Bronchial epithelial cell (primary cell): Measurements from ENCODE around the gene STEAP2. TPM values are rescaled to one million over a fixed set of nuclear protein-coding genes. Genes with fewer than 3 reads are reported as not detected.

Source experiments
- DNase-seq: peaks from one replicate; pipeline ENCODE4 v3.0.0-alpha.2; 2010; ENCODE audit warnings: low read depth
- FAIRE-seq: peaks from 2 replicates; lab custom pipeline; 2011; peaks lifted over from hg19 to GRCh38; lab: Jason Lieb, UNC
- H3K27me3 ChIP-seq: 2 replicates; pipeline ENCODE4 v1.5.1; 2011; ENCODE audit warnings: low read length; ENCODE audit not compliant: control insufficient read depth, insufficient read depth
- H3K36me3 ChIP-seq: 2 replicates; pipeline ENCODE4 v1.5.1; 2011; ENCODE audit warnings: low read length; ENCODE audit not compliant: control insufficient read depth, insufficient read depth
- H3K4me3 ChIP-seq: 2 replicates; pipeline ENCODE4 v1.5.1; 2011; ENCODE audit warnings: mild to moderate bottlenecking, low read depth, low read length, control low read depth
- CTCF ChIP-seq: IDR thresholded peaks from 2 replicates; pipeline ENCODE4 v1.5.1; 2011; ENCODE audit warnings: mild to moderate bottlenecking, moderate library complexity, low read length, control low read depth, inconsistent platforms; ENCODE audit not compliant: insufficient read depth, severe bottlenecking
- total RNA-seq: library from RNA; depleted of rRNA; stranded (reverse); fragments of >200 nt; gene quantifications from 2 replicates; pipeline ENCODE4 v1.2.1, GENCODE V29; 2014

The STEAP2 gene
- total RNA-seq, 1 donor from 2014 or later: 3.9 TPM

- FAIRE-seq (no peak), DNase-seq (no peak)
- no peaks in the 10 kb centered on the region for H3K27me3 ChIP-seq
- no peaks in the 10 kb centered on the region for H3K36me3 ChIP-seq
- TF ChIP-seq CTCF: no peak
- no peak overlapping the region for H3K4me3 ChIP-seq
Measured at GRCh38 chr7:90194911-90195809, 16.4 kb upstream of the STEAP2 start.

GRCh38 chr7:90201500-90202195 lies 9.9 kb upstream of the STEAP2 start:
- no peak overlapping the region for H3K4me3 ChIP-seq
- H3K27me3 ChIP-seq: no peaks in the 10 kb centered on the region
- DNase-seq: peak; percentile 20
- no peaks in the 10 kb centered on the region for H3K36me3 ChIP-seq
- FAIRE-seq: no peak
- TF ChIP-seq CTCF: no peak

- FAIRE-seq: no peak
- Histone ChIP-seq H3K27me3 (no peaks in the 10 kb centered on the region), H3K4me3 (no peak overlapping the region), H3K36me3 (no peaks in the 10 kb centered on the region)
- no peak for DNase-seq
- no peak for TF ChIP-seq CTCF
Measured at GRCh38 chr7:90207956-90208355, 3.6 kb upstream of the STEAP2 start.

GRCh38 chr7:90209776-90210175 lies 1.8 kb upstream of the STEAP2 start:
- Histone ChIP-seq H3K4me3 (no peak overlapping the region), H3K27me3 (no peaks in the 10 kb centered on the region), H3K36me3 (no peaks in the 10 kb centered on the region)
- DNase-seq: peak; percentile 35
- no peak for FAIRE-seq
- no peak for TF ChIP-seq CTCF

- DNase-seq: no peak
- Histone ChIP-seq H3K4me3 (no peak overlapping the region), H3K36me3 (no peaks in the 10 kb centered on the region), H3K27me3 (no peaks in the 10 kb centered on the region)
- no peak for FAIRE-seq
- no peak for TF ChIP-seq CTCF
Measured at GRCh38 chr7:90210475-90210874, 1.1 kb upstream of the STEAP2 start.
